Activated naive CD4-positive, alpha-beta T cell treated with anti-CD3 and anti-CD28 coated beads, Interleukin-2, amount 10 ng/mL, durations not matched to agents 7 days and 5 days (primary cell): Measurements from ENCODE around the gene SAMD14.

ENCODE experiments used
- CTCF ChIA-PET: fragments of 350-600 bp; sonication (Branson Sonifier 250); formaldehyde crosslinking; loops from one replicate; lab custom pipeline; 2021; ENCODE audit warnings: antibody characterized with exemption; lab: Charles Lee
- DNase-seq: peaks from one replicate; pipeline ENCODE4 v3.0.0-alpha.2; 2020
- H3K27ac Mint-ChIP-seq: one replicate; pipeline ENCODE4 v1.8.0; 2021; ENCODE audit warnings: mild to moderate bottlenecking, moderate library complexity, mixed read lengths
- H3K27me3 Mint-ChIP-seq: one replicate; pipeline ENCODE4 v1.8.0; 2021; ENCODE audit warnings: mild to moderate bottlenecking, mixed read lengths
- H3K36me3 Mint-ChIP-seq: one replicate; pipeline ENCODE4 v1.8.0; 2021; ENCODE audit warnings: mixed read lengths
- H3K4me1 Mint-ChIP-seq: one replicate; pipeline ENCODE4 v1.8.0; 2021; ENCODE audit warnings: mixed read lengths
- H3K4me3 Mint-ChIP-seq: one replicate; pipeline ENCODE4 v1.8.0; 2021; ENCODE audit warnings: mild to moderate bottlenecking, moderate library complexity, mixed read lengths
- H3K9me3 Mint-ChIP-seq: one replicate; pipeline ENCODE4 v1.8.0; 2021; ENCODE audit warnings: mixed read lengths

The SAMD14 gene

DNA sequence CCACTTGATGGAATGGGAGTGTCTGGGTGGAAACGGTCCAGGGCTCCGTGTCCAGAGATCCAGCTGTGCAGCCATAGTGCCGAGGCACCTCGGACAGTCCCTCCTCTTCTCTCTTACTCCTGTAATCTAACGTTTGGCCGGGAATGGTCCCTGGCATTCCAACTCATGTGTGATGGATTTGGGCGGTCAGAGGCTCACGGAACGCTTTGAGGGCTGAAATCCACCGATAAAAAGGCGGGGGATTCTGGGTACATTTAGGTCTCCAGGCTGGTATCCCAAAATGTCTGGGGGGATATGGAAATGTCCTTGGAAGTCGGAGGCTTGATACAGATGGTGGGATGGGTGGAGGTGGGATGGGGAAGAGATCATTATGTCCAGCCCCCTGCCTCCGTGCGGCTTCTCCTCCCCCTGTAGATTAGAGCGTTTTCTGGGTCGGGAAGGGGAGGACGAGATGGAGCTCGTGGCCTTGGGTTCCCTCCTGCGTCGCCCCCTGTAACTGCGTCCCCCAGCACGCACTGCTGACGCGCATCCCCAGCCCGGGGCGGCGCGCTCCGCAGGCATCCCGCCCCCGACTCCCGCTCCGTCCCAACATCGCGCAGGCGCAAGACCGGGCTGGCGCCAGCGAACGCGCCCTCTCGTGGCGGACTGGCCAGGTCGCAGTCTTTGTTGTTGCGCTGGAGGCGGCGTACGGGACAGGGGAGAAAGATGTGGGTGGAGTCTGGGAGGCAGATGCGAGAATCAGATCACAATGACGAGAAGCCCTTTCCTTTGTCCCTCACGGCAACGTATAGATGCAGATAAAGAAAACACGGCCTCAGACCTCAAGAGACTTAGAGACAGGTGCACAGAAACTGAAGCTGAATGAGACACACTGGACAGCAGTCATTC, 31.3 kb upstream of the SAMD14 start:
- Mint-ChIP-seq H3K4me1 (peaks cover 48% of the 10 kb centered on the region), H3K4me3 (peak overlapping the region; percentile 67), H3K27ac (peak overlapping the region; percentile 83), H3K36me3 (peaks cover 6% of the 10 kb centered on the region), H3K9me3 (peaks cover 7% of the 10 kb centered on the region), H3K27me3 (peaks cover 24% of the 10 kb centered on the region)
- CTCF ChIA-PET = interaction anchor here (0.9 to 2.7 kb wide), 23 partner anchors 10 to 137 kb away, joined by 3 to 55 read pairs (median 5); partner anchors contain the start of genes PPP1R9B and SAMD14
- DNase-seq = peak; percentile 95

DNA sequence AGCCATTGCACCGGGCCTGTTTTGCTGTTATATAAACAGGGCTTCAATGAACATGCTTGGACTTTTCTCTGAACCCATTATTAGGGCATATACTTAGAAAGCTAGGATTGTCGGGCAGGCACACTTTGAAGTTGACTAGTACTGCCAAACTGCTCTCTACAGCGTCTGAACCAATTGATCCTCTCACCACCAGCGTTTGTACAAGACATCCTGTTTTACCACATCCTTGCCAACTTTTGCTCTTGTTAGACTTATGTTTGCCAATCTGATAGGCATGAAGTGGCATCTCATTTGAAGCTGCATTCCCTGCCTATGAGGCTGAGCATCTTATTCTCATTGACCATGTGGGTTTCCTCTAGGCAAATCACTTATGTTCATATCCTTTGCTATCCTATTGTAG, 27.9 kb upstream of the SAMD14 start:
- DNase-seq = peak; percentile 42
- peaks cover 11% of the 10 kb centered on the region for H3K27me3 Mint-ChIP-seq
- peak overlapping the region; percentile 45 for H3K27ac Mint-ChIP-seq
- peaks cover 66% of the 10 kb centered on the region for H3K4me1 Mint-ChIP-seq
- peaks cover 6% of the 10 kb centered on the region for H3K36me3 Mint-ChIP-seq
- CTCF ChIA-PET = interaction anchor here (0.9 to 3.0 kb wide), 7 partner anchors 10 to 131 kb away, joined by 3 to 16 read pairs (median 3); partner anchors contain the start of gene SAMD14
- H3K4me3 Mint-ChIP-seq = no peak overlapping the region
- peaks cover 7% of the 10 kb centered on the region for H3K9me3 Mint-ChIP-seq

DNA sequence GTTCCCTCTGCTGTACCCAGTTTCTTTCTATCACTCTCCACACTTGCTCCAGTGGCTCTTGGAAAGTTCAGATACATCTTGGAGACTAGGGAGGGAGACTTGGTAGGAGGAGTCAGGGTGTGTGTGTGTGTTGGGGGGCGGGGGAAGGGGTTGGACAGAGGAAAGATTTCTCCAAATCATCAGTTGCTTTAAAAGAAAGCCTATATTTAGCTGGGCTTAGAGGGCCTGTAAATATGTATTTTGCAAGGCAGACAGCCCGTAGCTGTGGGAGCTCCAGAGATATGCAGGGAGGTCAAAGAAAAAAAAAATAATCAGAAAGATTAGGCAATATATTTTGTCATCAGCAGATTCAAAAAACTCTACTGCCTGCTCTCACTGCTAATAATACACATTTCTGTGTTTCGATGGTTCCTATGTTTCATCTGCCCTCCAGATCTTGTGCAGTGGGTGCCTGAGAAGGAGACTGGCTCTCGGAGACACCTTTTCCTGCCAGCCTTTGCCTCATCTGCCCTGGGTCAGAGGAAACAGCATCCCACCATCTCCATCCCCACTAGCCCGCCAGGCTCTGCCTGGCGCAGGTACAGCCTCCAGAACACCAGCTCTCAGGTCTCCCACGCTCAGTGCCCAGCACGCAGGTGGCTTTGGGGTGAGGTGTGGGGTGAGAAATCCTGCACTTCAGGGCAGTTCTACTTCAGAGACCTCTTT, 25.3 kb upstream of the SAMD14 start:
- CTCF ChIA-PET = interaction anchor here (1.2 to 1.8 kb wide), 3 partner anchors 10 to 45 kb away, joined by 3 to 8 read pairs (median 6); no protein-coding TSS in a partner anchor
- Mint-ChIP-seq H3K27me3 (peaks cover 8% of the 10 kb centered on the region), H3K27ac (no peak overlapping the region), H3K4me3 (no peak overlapping the region), H3K4me1 (peaks cover 58% of the 10 kb centered on the region), H3K9me3 (no peaks in the 10 kb centered on the region), H3K36me3 (no peaks in the 10 kb centered on the region)
- DNase-seq = no peak

DNA sequence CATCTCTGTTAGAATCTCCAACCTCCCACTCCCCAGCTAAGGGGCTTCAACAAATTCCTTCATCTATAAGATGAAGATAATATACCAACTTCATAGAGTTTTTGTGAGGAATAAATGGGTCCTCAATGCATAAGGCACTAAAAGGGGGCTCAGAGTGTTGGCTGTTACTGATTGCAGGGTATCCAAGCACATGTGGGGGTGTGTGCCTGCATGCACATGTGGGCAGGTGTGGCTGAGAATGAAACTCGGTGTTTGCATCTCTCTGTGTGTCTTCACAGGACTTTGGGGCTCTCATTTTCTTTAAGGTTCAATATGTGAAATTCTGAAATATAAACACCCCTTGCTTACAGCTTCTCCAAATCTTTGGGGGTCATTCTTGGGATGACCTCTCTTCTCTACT, 24.6 kb upstream of the SAMD14 start:
- no peaks in the 10 kb centered on the region for H3K36me3 Mint-ChIP-seq

DNA sequence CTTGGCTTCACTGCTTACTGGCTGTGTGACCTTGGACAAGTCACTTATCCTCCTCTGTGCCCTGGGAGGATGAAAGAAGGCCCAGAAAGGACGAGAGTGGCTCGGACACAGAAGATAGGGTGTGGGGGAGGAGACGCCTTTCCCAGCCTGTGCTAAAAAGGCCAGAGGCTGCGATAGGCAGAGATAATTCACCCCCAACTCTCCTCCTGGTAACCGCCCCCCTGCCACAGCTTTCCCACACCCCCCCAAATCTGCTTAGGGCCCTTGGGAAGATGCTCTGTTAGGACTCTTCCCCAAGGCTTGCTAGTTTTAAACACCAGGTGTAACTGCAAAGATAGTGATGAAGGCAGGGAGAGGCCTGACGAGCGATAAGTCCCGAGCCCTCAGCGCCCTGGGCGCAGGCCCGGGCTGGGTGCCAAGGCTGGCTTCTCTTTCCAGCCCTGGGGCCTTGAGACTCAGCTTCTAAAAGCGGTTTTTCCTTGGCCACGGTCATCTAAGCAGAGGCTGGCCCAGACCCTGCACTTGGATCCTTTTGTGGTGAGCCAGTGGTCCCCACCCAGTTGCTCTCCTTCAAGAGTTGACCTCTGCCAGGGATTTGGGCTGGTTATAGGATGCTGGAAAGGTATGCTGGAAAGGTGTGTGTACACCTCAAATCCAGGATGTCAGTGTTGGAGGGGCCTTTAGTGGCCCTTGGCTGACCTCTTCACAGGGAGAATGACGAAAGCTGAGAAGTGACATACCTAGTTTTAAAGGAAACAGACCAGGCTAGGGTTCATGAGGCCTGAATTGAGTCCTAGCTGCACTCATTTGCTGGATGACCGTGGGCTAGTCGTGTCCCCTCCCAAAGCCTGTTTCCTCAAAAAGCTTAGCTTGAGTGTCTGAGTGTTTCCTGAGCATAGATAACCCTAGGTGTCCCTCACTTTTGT, 24.0 kb upstream of the SAMD14 start:
- CTCF ChIA-PET = interaction anchor here (1.2 to 1.8 kb wide), 3 partner anchors 9 to 46 kb away, joined by 3 to 8 read pairs (median 6); no protein-coding TSS in a partner anchor
- H3K9me3 Mint-ChIP-seq = no peaks in the 10 kb centered on the region
- H3K27me3 Mint-ChIP-seq = peaks cover 8% of the 10 kb centered on the region
- H3K27ac Mint-ChIP-seq = no peak overlapping the region
- peaks cover 56% of the 10 kb centered on the region for H3K4me1 Mint-ChIP-seq
- H3K4me3 Mint-ChIP-seq = no peak overlapping the region
- no peak for DNase-seq
- peaks cover 2% of the 10 kb centered on the region for H3K36me3 Mint-ChIP-seq

More for the DNA sequence above, 24.6 kb upstream of the SAMD14 start:
- peaks cover 56% of the 10 kb centered on the region for H3K4me1 Mint-ChIP-seq
- no peak overlapping the region for H3K27ac Mint-ChIP-seq
- no peak overlapping the region for H3K4me3 Mint-ChIP-seq
- DNase-seq = no peak
- peaks cover 8% of the 10 kb centered on the region for H3K27me3 Mint-ChIP-seq
- CTCF ChIA-PET = interaction anchor here (1.2 to 1.8 kb wide), 3 partner anchors 9 to 46 kb away, joined by 3 to 8 read pairs (median 6); no protein-coding TSS in a partner anchor
- no peaks in the 10 kb centered on the region for H3K9me3 Mint-ChIP-seq

DNA sequence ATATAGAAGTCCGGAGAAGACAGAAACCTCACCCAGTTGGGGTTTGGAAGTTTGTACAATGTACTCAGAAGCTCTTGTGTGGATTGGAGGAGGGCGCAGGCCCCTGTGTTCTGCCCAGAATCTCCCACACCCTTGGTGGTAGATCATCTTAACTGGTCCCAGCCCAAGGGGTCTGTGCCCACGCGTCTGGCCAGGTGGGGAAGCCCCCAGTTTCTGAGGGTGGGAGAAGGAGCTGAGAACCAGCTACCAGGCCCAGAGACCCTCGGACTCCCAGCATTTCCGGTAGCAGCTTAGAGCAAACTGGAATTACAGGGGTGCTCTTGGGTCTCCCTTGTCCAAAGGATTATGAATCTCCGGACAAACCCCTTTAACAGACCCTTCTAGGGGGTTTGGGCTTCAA, 22.8 kb upstream of the SAMD14 start:
- H3K9me3 Mint-ChIP-seq = no peaks in the 10 kb centered on the region
- H3K36me3 Mint-ChIP-seq = peaks cover 8% of the 10 kb centered on the region
- no peak overlapping the region for H3K27ac Mint-ChIP-seq
- no peak for DNase-seq
- CTCF ChIA-PET = interaction anchor here (1.2 to 5.9 kb wide), 5 partner anchors 9 to 58 kb away, joined by 4 to 55 read pairs (median 9); partner anchors contain the start of gene PDK2
- H3K27me3 Mint-ChIP-seq = peaks cover 8% of the 10 kb centered on the region
- H3K4me1 Mint-ChIP-seq = peaks cover 49% of the 10 kb centered on the region
- H3K4me3 Mint-ChIP-seq = no peak overlapping the region

DNA sequence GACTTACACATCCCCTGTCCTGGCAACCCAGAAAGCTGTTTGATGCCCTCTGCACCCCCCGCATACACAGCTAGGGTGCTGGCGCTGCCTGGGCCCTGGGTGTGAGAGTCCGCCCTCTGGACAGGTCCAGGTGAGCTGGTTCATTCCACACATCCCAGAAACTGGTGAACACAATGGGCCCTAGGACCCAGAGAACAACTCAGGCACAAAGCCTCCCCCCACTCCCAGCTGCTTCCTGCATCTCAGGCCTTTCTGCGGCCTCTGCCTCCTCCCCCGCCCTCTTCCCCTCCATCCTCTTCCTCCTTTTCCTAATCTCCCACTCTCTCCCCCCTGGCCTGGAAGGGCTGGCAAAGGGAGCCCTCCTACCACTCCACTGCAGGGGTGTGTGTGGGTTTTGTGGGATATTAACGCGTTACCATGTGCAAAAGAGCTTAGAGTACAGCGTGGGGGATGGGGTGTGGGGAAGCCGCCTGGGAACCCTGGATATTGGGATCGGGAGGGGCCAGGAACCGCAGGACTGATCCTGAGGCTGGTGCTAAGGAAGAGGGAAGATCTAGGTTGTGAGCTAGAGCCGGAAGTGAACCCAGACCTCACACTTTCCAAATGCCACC, 22.1 kb upstream of the SAMD14 start:
- H3K36me3 Mint-ChIP-seq = peaks cover 13% of the 10 kb centered on the region
- peaks cover 49% of the 10 kb centered on the region for H3K4me1 Mint-ChIP-seq
- H3K27me3 Mint-ChIP-seq = peaks cover 8% of the 10 kb centered on the region
- CTCF ChIA-PET = interaction anchor here (1.1 to 5.9 kb wide), 6 partner anchors 9 to 58 kb away, joined by 4 to 55 read pairs (median 7); partner anchors contain the start of gene PDK2
- no peaks in the 10 kb centered on the region for H3K9me3 Mint-ChIP-seq
- H3K4me3 Mint-ChIP-seq = peak overlapping the region; percentile 87
- peak overlapping the region; percentile 94 for H3K27ac Mint-ChIP-seq
- DNase-seq = peak; percentile 79

DNA sequence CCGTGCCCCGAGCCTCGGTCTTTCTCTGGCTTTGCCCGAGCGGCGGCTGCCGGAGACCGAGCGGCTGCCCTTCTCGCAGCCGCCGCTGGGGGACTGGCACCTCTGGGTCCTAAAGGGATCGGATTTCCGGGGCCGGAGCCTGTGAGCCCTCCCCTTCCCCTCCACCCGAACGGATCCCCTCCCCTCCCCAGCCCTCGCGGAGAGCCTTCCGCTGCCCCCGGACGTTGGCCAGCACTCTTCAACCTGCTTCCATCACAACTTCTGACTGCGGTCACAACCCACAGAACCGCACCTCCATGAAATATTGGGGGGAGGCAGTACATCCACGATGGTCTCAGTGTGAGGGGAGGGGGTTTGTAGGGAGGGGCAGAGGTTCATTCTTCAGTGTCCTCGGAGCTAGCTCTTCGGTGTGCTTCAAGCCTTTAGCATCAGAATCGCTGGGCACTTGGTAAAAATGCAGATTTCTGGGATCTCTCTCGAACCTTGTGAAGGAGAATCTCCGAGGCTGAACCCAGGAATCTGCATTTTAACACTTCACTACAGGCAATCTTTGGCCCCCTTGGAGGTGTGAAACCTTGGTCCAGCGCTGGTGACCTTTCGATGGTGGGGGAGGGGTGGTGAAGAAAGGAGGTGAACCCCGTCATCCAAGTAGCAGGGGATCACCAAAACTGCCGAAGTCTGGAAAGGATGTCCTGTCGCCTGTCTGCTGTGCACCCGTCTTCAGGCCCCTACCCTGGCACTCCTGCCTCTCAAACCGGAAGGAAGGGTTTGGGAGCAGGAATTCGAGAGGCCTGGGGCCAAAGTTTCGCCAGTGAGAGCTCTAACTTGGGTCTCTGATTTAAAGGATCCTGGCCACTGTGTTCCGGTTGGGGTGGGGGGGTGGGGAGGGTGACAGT, 21.3 kb upstream of the SAMD14 start:
- CTCF ChIA-PET = interaction anchor here (1.1 to 5.9 kb wide), 7 partner anchors 10 to 57 kb away, joined by 4 to 55 read pairs (median 9); partner anchors contain the start of gene PDK2

DNA sequence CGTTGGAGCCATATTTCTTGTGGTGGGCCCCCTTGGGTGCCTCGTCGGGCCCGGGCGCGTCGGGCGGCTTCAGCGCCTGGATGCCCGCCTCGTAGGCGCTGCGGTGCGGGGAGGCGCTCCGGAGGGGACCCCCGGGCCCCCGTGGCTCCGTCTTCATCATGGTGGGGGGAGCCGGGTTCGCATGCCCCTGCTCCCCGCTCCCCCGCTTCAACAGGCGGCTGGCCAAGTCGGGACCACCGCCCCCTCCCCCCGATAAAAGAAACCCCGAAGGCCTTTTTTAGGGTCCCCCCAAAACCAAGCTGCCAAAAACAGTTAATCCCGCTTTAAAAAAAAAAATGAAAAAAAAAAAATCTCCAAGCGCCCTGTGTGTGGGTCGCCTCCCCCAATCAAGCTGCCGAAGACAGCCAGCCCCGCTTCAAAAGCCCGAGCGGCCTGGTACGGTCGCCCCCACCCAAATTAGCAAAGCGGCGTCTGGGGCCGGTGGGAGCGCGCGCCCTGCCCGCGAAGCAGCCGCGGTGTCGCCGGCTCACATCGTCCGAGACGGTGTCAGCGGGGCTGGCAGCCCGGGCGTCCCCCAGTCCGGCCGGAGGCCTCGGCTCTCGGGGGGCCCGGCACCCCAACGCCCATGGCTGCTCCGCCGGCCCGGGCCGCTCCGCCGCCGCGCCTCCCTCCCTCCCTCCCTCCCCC, 20.5 kb upstream of the SAMD14 start, which contains the start of gene PPP1R9B:
TSS of gene PPP1R9B (minus strand) at position 324 of the 687 bp plus-strand sequence. CDS start at position 160, 164 bp downstream.
- peak within 1 kb of the TSS; percentile 94 for H3K4me3 Mint-ChIP-seq
- peaks cover 8% of the 10 kb centered on the region for H3K27me3 Mint-ChIP-seq
- peak within 1 kb of the TSS; percentile 94 for H3K27ac Mint-ChIP-seq
- no peak for DNase-seq
- peaks cover 23% of the 10 kb centered on the region for H3K36me3 Mint-ChIP-seq
- H3K9me3 Mint-ChIP-seq = no peaks in the 10 kb centered on the region
- CTCF ChIA-PET = interaction anchor here (0.7 to 5.9 kb wide), 5 partner anchors 11 to 33 kb away, joined by 3 to 55 read pairs (median 4); no protein-coding TSS in a partner anchor
- H3K4me1 Mint-ChIP-seq = peaks cover 60% of the 10 kb centered on the region

More for the DNA sequence above, 21.3 kb upstream of the SAMD14 start:
- Mint-ChIP-seq H3K9me3 (no peaks in the 10 kb centered on the region), H3K4me1 (peaks cover 53% of the 10 kb centered on the region), H3K27me3 (peaks cover 8% of the 10 kb centered on the region), H3K27ac (peak overlapping the region; percentile 94), H3K4me3 (peak overlapping the region; percentile 87), H3K36me3 (peaks cover 20% of the 10 kb centered on the region)
- peak; percentile 94 for DNase-seq

DNA sequence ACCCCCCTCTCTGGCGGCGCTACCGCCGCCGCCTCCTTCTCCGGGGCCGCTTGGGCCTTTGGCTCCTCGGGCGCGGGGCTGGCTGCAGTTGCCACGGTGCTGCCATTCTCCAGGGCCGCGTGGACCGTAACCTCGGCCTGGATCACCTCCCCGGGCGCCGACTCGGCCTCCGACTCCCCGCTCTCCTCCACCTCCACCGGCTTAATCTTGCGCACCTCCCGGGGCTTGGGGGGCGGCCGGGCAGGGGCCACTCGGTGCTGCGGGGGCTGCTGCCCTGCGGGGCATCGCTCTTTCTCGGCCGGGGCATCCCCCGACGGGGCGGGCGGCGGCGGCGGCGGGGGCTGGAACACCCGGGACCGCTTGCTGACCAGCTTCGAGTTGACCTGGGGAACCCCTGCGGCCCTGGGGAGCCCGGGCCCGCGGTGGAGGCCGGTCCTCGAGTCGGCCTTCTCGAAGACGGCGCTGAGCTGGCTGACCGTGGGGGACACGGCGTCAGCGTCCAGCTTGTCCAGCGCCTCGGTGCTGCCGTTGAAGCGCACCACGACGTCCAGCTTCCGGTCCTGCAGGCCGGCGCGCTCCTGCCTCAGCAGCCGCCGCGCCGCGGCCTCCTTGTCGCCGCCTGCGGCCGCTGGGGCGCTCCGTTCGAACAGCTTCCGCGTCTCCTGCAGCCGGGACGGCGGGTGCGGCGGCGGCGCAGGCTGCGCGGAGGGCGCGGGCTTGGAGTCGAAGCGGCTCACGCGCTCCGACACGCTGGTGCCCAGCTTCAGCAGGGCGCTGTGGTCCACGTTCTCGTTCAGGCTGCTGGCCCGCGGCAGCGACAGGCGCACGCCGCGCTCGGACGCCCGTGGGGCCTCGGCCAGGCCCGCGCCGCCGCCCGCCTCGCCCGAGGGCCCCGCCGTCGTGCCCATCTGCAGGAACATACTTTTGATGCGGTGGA, 19.7 kb upstream of the SAMD14 start:
- Mint-ChIP-seq H3K4me3 (peak overlapping the region; percentile 94), H3K4me1 (peaks cover 59% of the 10 kb centered on the region), H3K36me3 (peaks cover 27% of the 10 kb centered on the region), H3K27me3 (peaks cover 8% of the 10 kb centered on the region), H3K27ac (peak overlapping the region; percentile 72), H3K9me3 (no peaks in the 10 kb centered on the region)
- CTCF ChIA-PET = interaction anchor here (0.7 to 5.9 kb wide), 4 partner anchors 10 to 32 kb away, joined by 3 to 55 read pairs (median 10); no protein-coding TSS in a partner anchor
- peak; percentile 70 for DNase-seq
